Measurements from ENCODE around the gene VTI1A. TPM values are rescaled to one million over a fixed set of nuclear protein-coding genes. Genes with fewer than 3 reads are reported as not detected.

The VTI1A gene
- total RNA-seq, 4 donors from 2014 or later, result 49.3 to 84.5 (median 61.2) TPM

GRCh38 chr10:112526906-112527305, 79.9 kb downstream of the VTI1A start:
- intact Hi-C loops (cut with DNase I), result no loop called here
- no peaks in the 10 kb centered on the region for H3K4me1 ChIP-seq
- H3K4me3 ChIP-seq (replicated peaks in 1 of 3), result no peak overlapping the region
- H3K27me3 ChIP-seq, result no peaks in the 10 kb centered on the region
- no peak for TF ChIP-seq POLR2A (IDR thresholded peaks at IDR 0.05)
- TF ChIP-seq CTCF (IDR thresholded peaks at IDR 0.05), result peak in 1 of 6 experiments; percentile 5
- H3K36me3 ChIP-seq, result no peaks in the 10 kb centered on the region
- H3K9me3 ChIP-seq, result no peaks in the 10 kb centered on the region
- H3K27ac ChIP-seq, result no peak overlapping the region
- peak; percentile 34 to 35 for DNase-seq
- 42 to 60% methylated on average over 10 of the region's 10 CpGs for WGBS, 2 donors

- Histone ChIP-seq H3K4me1 (no peaks in the 10 kb centered on the region), H3K4me3 (replicated peaks in 1 of 3) (no peak overlapping the region), H3K36me3 (no peaks in the 10 kb centered on the region), H3K27me3 (no peaks in the 10 kb centered on the region), H3K9me3 (no peaks in the 10 kb centered on the region), H3K27ac (no peak overlapping the region)
- no peak for TF ChIP-seq POLR2A (IDR thresholded peaks at IDR 0.05)
- no peak for TF ChIP-seq CTCF (IDR thresholded peaks at IDR 0.05)
- 64 to 80% methylated on average over 1 of the region's 1 CpG for WGBS, 2 donors
- no peak for DNase-seq
- intact Hi-C loops (cut with DNase I), result no loop called here
Measured at GRCh38 chr10:112528235-112528634, 81.2 kb downstream of the VTI1A start.

GRCh38 chr10:112531421-112531820, 84.4 kb downstream of the VTI1A start:
- Histone ChIP-seq H3K9me3 (no peaks in the 10 kb centered on the region), H3K4me3 (replicated peaks in 1 of 3) (no peak overlapping the region)

GRCh38 chr10:112532189-112532588, 85.2 kb downstream of the VTI1A start:
- TF ChIP-seq CTCF (IDR thresholded peaks at IDR 0.05), result no peak
- no peak for TF ChIP-seq POLR2A (IDR thresholded peaks at IDR 0.05)
- Histone ChIP-seq H3K27ac (no peak overlapping the region), H3K27me3 (no peaks in the 10 kb centered on the region), H3K4me3 (replicated peaks in 1 of 3) (no peak overlapping the region), H3K36me3 (no peaks in the 10 kb centered on the region), H3K4me1 (no peaks in the 10 kb centered on the region), H3K9me3 (no peaks in the 10 kb centered on the region)
- DNase-seq, result no peak
- WGBS, 2 donors, result 79% methylated on average over 6 of the region's 6 CpGs
- intact Hi-C loops (cut with DNase I), result no loop called here

More at GRCh38 chr10:112531421-112531820, 84.4 kb downstream of the VTI1A start:
- DNase-seq, result no peak
- 86 to 89% methylated on average over 6 of the region's 6 CpGs for WGBS, 2 donors
- Histone ChIP-seq H3K4me1 (no peaks in the 10 kb centered on the region), H3K36me3 (no peaks in the 10 kb centered on the region), H3K27ac (no peak overlapping the region), H3K27me3 (no peaks in the 10 kb centered on the region)
- TF ChIP-seq POLR2A (IDR thresholded peaks at IDR 0.05), result no peak
- TF ChIP-seq CTCF (IDR thresholded peaks at IDR 0.05), result no peak
- intact Hi-C loops (cut with DNase I), result no loop called here

GRCh38 chr10:112532956-112533355, 85.9 kb downstream of the VTI1A start:
- 85 to 89% methylated on average over 2 of the region's 2 CpGs for WGBS, 2 donors
- no peaks in the 10 kb centered on the region for H3K27me3 ChIP-seq
- intact Hi-C loops (cut with DNase I), result no loop called here
- no peak overlapping the region for H3K4me3 ChIP-seq (replicated peaks in 1 of 3)
- no peaks in the 10 kb centered on the region for H3K4me1 ChIP-seq
- no peak for DNase-seq
- H3K27ac ChIP-seq, result no peak overlapping the region
- H3K9me3 ChIP-seq, result no peaks in the 10 kb centered on the region
- TF ChIP-seq CTCF (IDR thresholded peaks at IDR 0.05) (no peak), POLR2A (IDR thresholded peaks at IDR 0.05) (no peak)
- H3K36me3 ChIP-seq, result no peaks in the 10 kb centered on the region

All from thyroid gland (tissue), 4 donors.